NOMO-1 (cell line): ENCODE measurements around the gene ZC3H8.

Experiments
- DNase-seq, 2 experiments: peaks; one replicate each; lab custom pipeline; 2025; ENCODE audit not compliant: unreplicated experiment in 2 of 2; lab: John Stamatoyannopoulos, UW

The ZC3H8 gene

GRCh38 chr2:112166806-112167499 lies 87.9 kb downstream of the ZC3H8 start:
- DNase-seq = no peak

- no peak for DNase-seq
These were observed 89.5 kb downstream of the ZC3H8 start for GRCh38 chr2:112165296-112165695.

GRCh38 chr2:112164876-112165275 lies 90.0 kb downstream of the ZC3H8 start:
- DNase-seq = no peak

- DNase-seq = no peak
These were observed 91.3 kb downstream of the ZC3H8 start for GRCh38 chr2:112163541-112163981.

- no peak for DNase-seq
These were observed 91.9 kb downstream of the ZC3H8 start for GRCh38 chr2:112162956-112163355.

GRCh38 chr2:112162341-112162740 lies 92.5 kb downstream of the ZC3H8 start:
- no peak for DNase-seq
